ENCODE data around the gene RASSF5. TPM values are rescaled to one million over a fixed set of nuclear protein-coding genes. Genes with fewer than 3 reads are reported as not detected.

The RASSF5 gene
- total RNA-seq, 1 donor from 2014 or later = 1.2 TPM

DNA sequence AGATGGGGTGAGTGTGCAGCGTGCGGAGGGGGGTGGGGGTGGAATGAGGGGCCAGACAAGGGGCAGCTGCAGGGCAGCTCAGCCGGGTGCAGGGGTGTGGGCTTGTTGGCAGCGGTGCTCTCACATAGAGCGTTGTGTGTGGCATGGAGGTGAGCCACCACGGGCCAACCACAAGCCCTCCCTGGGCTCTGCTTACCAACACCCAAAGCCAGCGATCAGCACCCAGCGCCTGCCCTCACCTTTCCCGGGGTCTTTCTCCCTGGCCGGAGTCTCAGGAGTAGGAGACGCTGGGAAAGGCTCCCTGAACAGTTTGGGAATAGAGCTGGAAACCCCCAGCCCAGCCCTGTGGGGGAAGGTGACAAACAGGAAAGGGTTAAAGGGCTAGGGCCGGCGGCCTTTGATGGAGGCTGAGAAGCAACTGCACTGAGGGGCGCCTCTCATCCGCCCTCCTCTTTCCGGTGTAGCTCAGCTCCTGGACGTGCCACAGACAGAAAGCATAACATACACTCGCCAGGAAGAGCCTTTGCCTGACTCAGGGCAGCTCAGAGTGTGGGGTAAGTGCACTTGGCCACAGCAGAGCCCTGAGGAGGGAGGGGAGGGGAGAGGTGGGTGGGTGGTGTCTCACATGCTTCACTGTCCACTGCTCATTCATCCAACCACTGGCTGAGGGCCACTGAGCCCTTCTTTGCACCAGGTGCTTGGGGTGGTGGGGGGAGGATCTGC lies 36.5 kb upstream of the RASSF5 start:
- H3K4me3 Mint-ChIP-seq (ENCODE audit: unreplicated experiment) = peak overlapping the region; percentile 91
- TF ChIP-seq, protein P1, sequence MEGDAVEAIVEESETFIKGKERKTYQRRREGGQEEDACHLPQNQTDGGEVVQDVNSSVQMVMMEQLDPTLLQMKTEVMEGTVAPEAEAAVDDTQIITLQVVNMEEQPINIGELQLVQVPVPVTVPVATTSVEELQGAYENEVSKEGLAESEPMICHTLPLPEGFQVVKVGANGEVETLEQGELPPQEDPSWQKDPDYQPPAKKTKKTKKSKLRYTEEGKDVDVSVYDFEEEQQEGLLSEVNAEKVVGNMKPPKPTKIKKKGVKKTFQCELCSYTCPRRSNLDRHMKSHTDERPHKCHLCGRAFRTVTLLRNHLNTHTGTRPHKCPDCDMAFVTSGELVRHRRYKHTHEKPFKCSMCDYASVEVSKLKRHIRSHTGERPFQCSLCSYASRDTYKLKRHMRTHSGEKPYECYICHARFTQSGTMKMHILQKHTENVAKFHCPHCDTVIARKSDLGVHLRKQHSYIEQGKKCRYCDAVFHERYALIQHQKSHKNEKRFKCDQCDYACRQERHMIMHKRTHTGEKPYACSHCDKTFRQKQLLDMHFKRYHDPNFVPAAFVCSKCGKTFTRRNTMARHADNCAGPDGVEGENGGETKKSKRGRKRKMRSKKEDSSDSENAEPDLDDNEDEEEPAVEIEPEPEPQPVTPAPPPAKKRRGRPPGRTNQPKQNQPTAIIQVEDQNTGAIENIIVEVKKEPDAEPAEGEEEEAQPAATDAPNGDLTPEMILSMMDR (IDR thresholded peaks at IDR 0.05; ENCODE audit: unreplicated experiment) = no peak
- peaks cover 15% of the 10 kb centered on the region for H3K27me3 Mint-ChIP-seq (ENCODE audit: unreplicated experiment)
- peaks cover 58% of the 10 kb centered on the region for H3K4me1 Mint-ChIP-seq (ENCODE audit: unreplicated experiment)
- H3K27ac Mint-ChIP-seq (ENCODE audit: unreplicated experiment) = peak overlapping the region; percentile 76
- peak; percentile 51 for DNase-seq (ENCODE audit: low spot score)
- no peaks in the 10 kb centered on the region for H3K9me3 Mint-ChIP-seq (ENCODE audit: unreplicated experiment)
- peaks cover 14% of the 10 kb centered on the region for H3K36me3 Mint-ChIP-seq (ENCODE audit: low read depth, unreplicated experiment)

- TF ChIP-seq, protein P1 (IDR thresholded peaks at IDR 0.05; ENCODE audit: unreplicated experiment) = no peak
- peak overlapping the region; percentile 76 for H3K27ac Mint-ChIP-seq (ENCODE audit: unreplicated experiment)
- peaks cover 55% of the 10 kb centered on the region for H3K4me1 Mint-ChIP-seq (ENCODE audit: unreplicated experiment)
- no peak for DNase-seq (ENCODE audit: low spot score)
- H3K27me3 Mint-ChIP-seq (ENCODE audit: unreplicated experiment) = peaks cover 15% of the 10 kb centered on the region
- no peaks in the 10 kb centered on the region for H3K9me3 Mint-ChIP-seq (ENCODE audit: unreplicated experiment)
- peaks cover 16% of the 10 kb centered on the region for H3K36me3 Mint-ChIP-seq (ENCODE audit: low read depth, unreplicated experiment)
- H3K4me3 Mint-ChIP-seq (ENCODE audit: unreplicated experiment) = peak overlapping the region; percentile 91
Measured at GRCh38 chr1:206471415-206471801, 35.9 kb upstream of the RASSF5 start.

DNA sequence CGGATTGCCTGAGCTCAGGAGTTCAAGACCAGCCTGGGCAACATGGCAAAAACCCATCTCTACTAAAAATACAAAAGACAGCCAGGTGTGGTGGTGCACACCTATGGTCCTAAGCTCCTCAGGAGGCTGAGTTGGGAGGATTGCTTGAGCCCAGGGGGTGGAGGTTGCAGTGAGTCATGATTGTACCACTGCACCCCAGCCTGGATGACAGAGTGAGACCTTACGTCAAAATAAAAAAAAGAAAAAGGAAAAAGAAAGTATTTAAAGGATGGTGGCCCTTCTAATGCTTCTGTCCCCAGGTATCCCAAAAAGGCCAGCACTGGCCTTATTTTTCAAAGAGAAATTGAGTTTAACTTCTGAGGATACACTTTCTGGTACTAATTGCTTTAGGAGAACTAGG lies 35.3 kb upstream of the RASSF5 start:
- TF ChIP-seq, protein P1 (IDR thresholded peaks at IDR 0.05; ENCODE audit: unreplicated experiment) = no peak
- no peak overlapping the region for H3K27ac Mint-ChIP-seq (ENCODE audit: unreplicated experiment)
- DNase-seq (ENCODE audit: low spot score) = no peak
- H3K36me3 Mint-ChIP-seq (ENCODE audit: low read depth, unreplicated experiment) = peaks cover 19% of the 10 kb centered on the region
- H3K9me3 Mint-ChIP-seq (ENCODE audit: unreplicated experiment) = no peaks in the 10 kb centered on the region
- peak overlapping the region; percentile 82 for H3K4me3 Mint-ChIP-seq (ENCODE audit: unreplicated experiment)
- peaks cover 13% of the 10 kb centered on the region for H3K27me3 Mint-ChIP-seq (ENCODE audit: unreplicated experiment)
- peaks cover 49% of the 10 kb centered on the region for H3K4me1 Mint-ChIP-seq (ENCODE audit: unreplicated experiment)

- H3K4me3 Mint-ChIP-seq (ENCODE audit: unreplicated experiment) = peak overlapping the region; percentile 82
- H3K36me3 Mint-ChIP-seq (ENCODE audit: low read depth, unreplicated experiment) = peaks cover 22% of the 10 kb centered on the region
- no peaks in the 10 kb centered on the region for H3K9me3 Mint-ChIP-seq (ENCODE audit: unreplicated experiment)
- H3K4me1 Mint-ChIP-seq (ENCODE audit: unreplicated experiment) = peaks cover 47% of the 10 kb centered on the region
- H3K27ac Mint-ChIP-seq (ENCODE audit: unreplicated experiment) = no peak overlapping the region
- TF ChIP-seq, protein P1 (IDR thresholded peaks at IDR 0.05; ENCODE audit: unreplicated experiment) = no peak
- H3K27me3 Mint-ChIP-seq (ENCODE audit: unreplicated experiment) = peaks cover 14% of the 10 kb centered on the region
- DNase-seq (ENCODE audit: low spot score) = peak; percentile 61
Measured at GRCh38 chr1:206472454-206472853, 34.9 kb upstream of the RASSF5 start.

GRCh38 chr1:206472886-206473285 lies 34.4 kb upstream of the RASSF5 start:
- peaks cover 44% of the 10 kb centered on the region for H3K4me1 Mint-ChIP-seq (ENCODE audit: unreplicated experiment)
- no peak for DNase-seq (ENCODE audit: low spot score)
- peaks cover 14% of the 10 kb centered on the region for H3K27me3 Mint-ChIP-seq (ENCODE audit: unreplicated experiment)
- peaks cover 22% of the 10 kb centered on the region for H3K36me3 Mint-ChIP-seq (ENCODE audit: low read depth, unreplicated experiment)
- no peak overlapping the region for H3K4me3 Mint-ChIP-seq (ENCODE audit: unreplicated experiment)
- H3K9me3 Mint-ChIP-seq (ENCODE audit: unreplicated experiment) = no peaks in the 10 kb centered on the region
- no peak overlapping the region for H3K27ac Mint-ChIP-seq (ENCODE audit: unreplicated experiment)
- TF ChIP-seq, protein P1 (IDR thresholded peaks at IDR 0.05; ENCODE audit: unreplicated experiment) = no peak
